Peyer's patch (tissue), 4 donors: ENCODE results near the gene HOXD13.

Experiments
- CTCF ChIP-seq, 6 experiments: fragments of 450-650 bp in 4 of 6; fragments of 200-600 bp in 2 of 6; sonication (generic) in 1 of 6; IDR thresholded peaks; one replicate each; pipeline ENCODE4 v1.5.1; 2017 to 2019; ENCODE audit warnings: antibody characterized with exemption in 6 of 6, mild to moderate bottlenecking in 3 of 6, moderate library complexity in 1 of 6
- POLR2A ChIP-seq, 2 donors: fragments of 450-650 bp; IDR thresholded peaks; one replicate each; pipeline ENCODE4 v1.5.1; 2017; ENCODE audit warnings: antibody characterized with exemption in 2 of 2, mild to moderate bottlenecking in 2 of 2, moderate library complexity in 2 of 2

- TF ChIP-seq CTCF (IDR thresholded peaks at IDR 0.05): no peak
- no peak for TF ChIP-seq POLR2A (IDR thresholded peaks at IDR 0.05)
These were observed 2.9 kb downstream of the HOXD13 start for GRCh38 chr2:176095421-176095820.
